ENCODE results near the gene KCNK16. TPM values are rescaled to one million over a fixed set of nuclear protein-coding genes. Genes with fewer than 3 reads are reported as not detected.

KCNK16 gene
- total RNA-seq, 1 donor: not detected

Other genes with a start within 250 kb of the KCNK16 start
- 16.4 TPM for gene SAYSD1, start 207.5 kb downstream of the KCNK16 start, total RNA-seq
- 0.31 TPM for gene KCNK5, start 93.2 kb downstream of the KCNK16 start, total RNA-seq
- 0.52 TPM for gene KCNK17, start 8.3 kb downstream of the KCNK16 start, total RNA-seq

Data from mononuclear cell (primary cell).